NCI-H345 (cell line): ENCODE measurements around the gene ZFX.

Experiments
- DNase-seq: peaks from one replicate; lab custom pipeline; 2025; lab: John Stamatoyannopoulos, UW

The ZFX gene

GRCh38 chrX:24202465-24203031 lies 53.0 kb downstream of the ZFX start:
- no peak for DNase-seq

GRCh38 chrX:24203072-24203808 lies 53.7 kb downstream of the ZFX start:
- DNase-seq, result no peak

- no peak for DNase-seq
These were observed 54.8 kb downstream of the ZFX start for GRCh38 chrX:24204331-24204730.

GRCh38 chrX:24204958-24205357 lies 55.4 kb downstream of the ZFX start:
- DNase-seq, result no peak

GRCh38 chrX:24207826-24208225 lies 58.3 kb downstream of the ZFX start:
- DNase-seq, result no peak

- DNase-seq, result no peak
These were observed 59.1 kb downstream of the ZFX start for GRCh38 chrX:24208496-24209240.

GRCh38 chrX:24210190-24210589 lies 60.7 kb downstream of the ZFX start:
- DNase-seq, result no peak

- DNase-seq, result no peak
These were observed 65.0 kb downstream of the ZFX start for GRCh38 chrX:24214568-24214967.

- DNase-seq, result no peak
These were observed 65.7 kb downstream of the ZFX start for GRCh38 chrX:24215272-24215671.

- no peak for DNase-seq
These were observed 66.5 kb downstream of the ZFX start for GRCh38 chrX:24216037-24216436.

- DNase-seq, result no peak
These were observed 67.3 kb downstream of the ZFX start for GRCh38 chrX:24216827-24217226.

GRCh38 chrX:24219320-24219719 lies 69.8 kb downstream of the ZFX start:
- no peak for DNase-seq

- DNase-seq, result no peak
These were observed 72.3 kb downstream of the ZFX start for GRCh38 chrX:24221872-24222271.

- no peak for DNase-seq
These were observed 75.7 kb downstream of the ZFX start for GRCh38 chrX:24225265-24225664.

- no peak for DNase-seq
These were observed 76.6 kb downstream of the ZFX start for GRCh38 chrX:24226176-24226575.

GRCh38 chrX:24228596-24228995 lies 79.1 kb downstream of the ZFX start:
- no peak for DNase-seq

- no peak for DNase-seq
These were observed 79.9 kb downstream of the ZFX start for GRCh38 chrX:24229400-24229879.

- DNase-seq, result no peak
These were observed 80.4 kb downstream of the ZFX start for GRCh38 chrX:24229976-24230375.

GRCh38 chrX:24231131-24231540 lies 81.6 kb downstream of the ZFX start:
- no peak for DNase-seq

GRCh38 chrX:24231641-24232179 lies 82.2 kb downstream of the ZFX start:
- no peak for DNase-seq

GRCh38 chrX:24232796-24233195 lies 83.3 kb downstream of the ZFX start:
- no peak for DNase-seq

GRCh38 chrX:24235084-24235710 lies 85.7 kb downstream of the ZFX start:
- DNase-seq, result no peak
